Endothelial cell of umbilical vein (primary cell): ENCODE measurements around the gene RAB19. TPM values are rescaled to one million over a fixed set of nuclear protein-coding genes. Genes with fewer than 3 reads are reported as not detected.

Experiments used
- BruUV-seq: library from RNA; stranded (reverse); fragments of 400-500 nt; replicated peaks from 2 replicates; lab custom pipeline; 2021; lab: Mats Ljungman, UMichigan
- CTCF ChIA-PET: fragments of 300-600, 350-600 bp; sonication (Branson Sonifier 250); formaldehyde crosslinking; loops from one replicate; lab custom pipeline; 2021; ENCODE audit warnings: antibody characterized with exemption, inconsistent platforms; lab: Charles Lee
- POLR2A ChIA-PET: fragments of 300-600, 350-600 bp; sonication (Branson Sonifier 250); formaldehyde crosslinking; loops from one replicate; lab custom pipeline; 2021; ENCODE audit warnings: antibody characterized with exemption, inconsistent platforms; lab: Charles Lee
- DNase-seq: peaks from one replicate; pipeline ENCODE4 v3.0.0-alpha.2; 2011; ENCODE audit warnings: low read depth, low spot score
- FAIRE-seq: peaks from 2 replicates; lab custom pipeline; 2011; peaks lifted over from hg19 to GRCh38; lab: Jason Lieb, UNC
- H2AFZ ChIP-seq: 2 replicates; pipeline ENCODE4 v1.6.0; 2012; ENCODE audit warnings: low read depth, low read length, control low read depth, inconsistent platforms
- H3K27ac ChIP-seq: 2 replicates; pipeline ENCODE4 v1.5.1; 2011; ENCODE audit warnings: low read depth, mild to moderate bottlenecking, control low read depth, low read length, moderate library complexity; ENCODE audit not compliant: insufficient read depth
- H3K27me3 ChIP-seq, 2 experiments: 2 replicates each; pipeline versions ENCODE4 v1.6.0 to v1.6.1; 2011; ENCODE audit warnings: low read length in 2 of 2, mixed read lengths in 1 of 2; ENCODE audit not compliant: control insufficient read depth in 2 of 2, insufficient read depth in 2 of 2
- H3K36me3 ChIP-seq, 2 experiments: 2 replicates in 1 of 2; 3 replicates in 1 of 2; pipeline ENCODE4 v1.5.1; 2011; ENCODE audit warnings: low read length in 2 of 2, mild to moderate bottlenecking in 1 of 2, moderate library complexity in 1 of 2; ENCODE audit not compliant: control insufficient read depth in 2 of 2, insufficient read depth in 2 of 2; ENCODE audit errors: extremely low read depth in 1 of 2
- H3K4me1 ChIP-seq: 3 replicates; pipeline ENCODE4 v1.5.1; 2011; ENCODE audit warnings: mild to moderate bottlenecking, low read length; ENCODE audit not compliant: control insufficient read depth, insufficient read depth; ENCODE audit errors: extremely low read depth
- H3K4me2 ChIP-seq: 2 replicates; pipeline ENCODE4 v1.6.1; 2011; ENCODE audit warnings: low read length, control low read depth, mixed read lengths; ENCODE audit not compliant: insufficient read depth
- H3K4me3 ChIP-seq, 3 experiments: fragments of 200-600 bp in 1 of 3; sonication (generic), shearing (Covaris generic) in 1 of 3; replicated peaks in 1 of 3; 2 replicates each; pipeline ENCODE4 v1.5.1; 2011 to 2016; ENCODE audit warnings: control low read depth in 3 of 3, low read length in 3 of 3, mild to moderate bottlenecking in 2 of 3, inconsistent platforms in 1 of 3, low read depth in 1 of 3, moderate library complexity in 1 of 3; ENCODE audit not compliant: insufficient read depth in 1 of 3
- H3K79me2 ChIP-seq: 2 replicates; pipeline ENCODE4 v1.6.0; 2012; ENCODE audit warnings: low read length, inconsistent platforms; ENCODE audit not compliant: control insufficient read depth, insufficient read depth
- H3K9ac ChIP-seq: replicated peaks from 2 replicates; pipeline ENCODE3; 2011; ENCODE audit warnings: low read length, control low read depth; ENCODE audit not compliant: insufficient read depth; ENCODE audit errors: extremely low read depth
- H3K9me1 ChIP-seq: replicated peaks from 3 replicates; pipeline ENCODE4 v1.6.0; 2011; ENCODE audit warnings: mild to moderate bottlenecking, low read length; ENCODE audit not compliant: control insufficient read depth, insufficient read depth; ENCODE audit errors: extremely low read depth
- H3K9me3 ChIP-seq: replicated peaks from 2 replicates; pipeline ENCODE4 v1.5.1; 2012; ENCODE audit warnings: low read length, inconsistent platforms; ENCODE audit not compliant: control insufficient read depth, insufficient read depth
- H4K20me1 ChIP-seq: replicated peaks from 2 replicates; pipeline ENCODE3; 2011; ENCODE audit warnings: mild to moderate bottlenecking, low read length; ENCODE audit not compliant: control insufficient read depth, insufficient read depth; ENCODE audit errors: extremely low read depth
- EZH2 ChIP-seq: IDR thresholded peaks from 2 replicates; pipeline ENCODE4 v1.6.1; 2012; ENCODE audit warnings: borderline replicate concordance, low read depth, mild to moderate bottlenecking, moderate library complexity, low read length, inconsistent platforms; ENCODE audit not compliant: severe bottlenecking
- FOS ChIP-seq: IDR thresholded peaks from 2 replicates; pipeline ENCODE4 v1.6.1; 2011; ENCODE audit warnings: mild to moderate bottlenecking, low read length, moderate library complexity, borderline replicate concordance; ENCODE audit not compliant: insufficient read depth
- MYC ChIP-seq: IDR thresholded peaks from one replicate; pipeline ENCODE4 v1.6.1; 2011; ENCODE audit warnings: mild to moderate bottlenecking, low read depth, low read length
- POLR2AphosphoS5 ChIP-seq: IDR thresholded peaks from 2 replicates; pipeline ENCODE4 v1.6.1; 2012; ENCODE audit warnings: low read depth, mild to moderate bottlenecking, control low read depth, low read length, moderate library complexity; ENCODE audit not compliant: insufficient read depth
- dilution Hi-C: fragments of 300-500 bp; cut with MboI; formaldehyde crosslinking; loops from one replicate; pipeline ENCODE4 v1.15.0; 2019; ENCODE audit warnings: low sequenced_read_pairs; ENCODE audit not compliant: extremely low pct_ligation_motif_present
- intact Hi-C: fragments of 100-400 bp; cut with micrococcal nuclease; formaldehyde crosslinking; loops from one replicate; pipeline ENCODE4 v1.10.0; 2022
- polyA plus RNA-seq, 4 experiments: library from polyadenylated mRNA; depleted of rRNA in 3 of 4; stranded (reverse) in 3 of 4; unstranded in 1 of 4; fragments of >200 nt; gene quantifications; 2 replicates each; pipeline versions ENCODE4 v1.2.1 to v1.2.3, GENCODE V29; 2011 to 2012; ENCODE audit warnings: missing spikeins in 1 of 4
- total RNA-seq: library from RNA; stranded (reverse); gene quantifications from 2 replicates; pipeline ENCODE4 v1.2.3, GENCODE V29; 2021
- TF ChIP-seq, protein P1 (sequence below): IDR thresholded peaks from 2 replicates; pipeline ENCODE4 v1.6.1; 2011; ENCODE audit not compliant: insufficient read depth, insufficient read length
- TF ChIP-seq, protein P2 (sequence below), 2 donors: IDR thresholded peaks; 1 replicate in 1 of 2; 2 replicates in 1 of 2; pipeline ENCODE4 v1.5.1; 2011; ENCODE audit warnings: low read length in 2 of 2, mild to moderate bottlenecking in 2 of 2, moderate library complexity in 2 of 2, control low read depth in 1 of 2, inconsistent platforms in 1 of 2, low read depth in 1 of 2; ENCODE audit not compliant: insufficient read depth in 1 of 2; ENCODE audit errors: extremely low read depth in 1 of 2

Gene RAB19
- total and polyA plus RNA-seq, 2 donors (not counting 3 experiments of a cell fraction or from before 2014, with no cell fraction given), result not detected

- no peak for FAIRE-seq
Observed at GRCh38 chr7:140375323-140375722, 28.5 kb upstream of the RAB19 start.

DNA sequence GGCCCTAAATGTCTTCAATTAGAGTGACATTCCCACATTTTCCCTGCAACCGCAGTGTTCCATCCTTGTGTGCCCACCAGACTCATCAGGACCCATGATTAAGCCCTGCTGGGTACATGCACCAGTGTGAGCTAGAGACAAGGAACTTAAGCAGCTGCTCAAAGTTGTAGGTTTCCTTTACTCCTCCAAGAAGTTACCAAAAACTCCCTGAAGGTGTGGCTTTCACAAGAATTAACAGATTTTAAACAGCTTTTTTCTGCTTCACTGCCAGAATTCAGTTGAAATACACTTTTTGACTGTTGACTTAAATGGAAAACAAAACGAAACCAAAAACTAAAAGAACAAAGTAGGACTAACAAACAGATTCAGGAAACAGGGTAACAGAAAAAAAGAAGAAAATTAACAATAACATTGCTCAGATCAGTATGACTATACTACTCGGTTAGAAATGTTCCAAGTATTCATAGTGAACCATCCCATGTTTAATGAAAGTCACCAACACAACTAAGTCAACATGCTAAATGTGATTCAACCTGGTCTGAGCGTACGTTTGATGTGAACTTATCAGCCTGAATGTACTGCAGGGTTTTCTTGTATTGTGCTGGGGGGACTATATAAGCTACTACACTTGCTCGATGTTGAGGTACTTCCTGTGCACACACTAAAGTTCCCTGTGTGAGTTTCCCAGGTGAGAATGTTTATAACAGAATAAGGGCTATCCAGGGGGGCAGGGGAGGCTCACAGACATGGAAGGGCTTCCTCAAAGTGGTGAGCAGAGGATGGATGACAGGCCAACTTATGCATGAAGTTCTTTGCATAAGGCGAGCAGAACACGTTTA is 27.7 kb upstream of the RAB19 start:
- Histone ChIP-seq H4K20me1 (no peaks in the 10 kb centered on the region), H3K4me3 (no peak overlapping the region), H2AFZ (no peak overlapping the region), H3K36me3 (peaks cover 0 to 8% of the 10 kb centered on the region in 2 experiments), H3K79me2 (no peaks in the 10 kb centered on the region), H3K27ac (no peak overlapping the region), H3K4me1 (no peaks in the 10 kb centered on the region), H3K9me1 (no peaks in the 10 kb centered on the region), H3K4me2 (no peak overlapping the region), H3K27me3 (no peaks in the 10 kb centered on the region), H3K9ac (no peak overlapping the region), H3K9me3 (no peaks in the 10 kb centered on the region)
- dilution Hi-C loops, result no loop called here
- intact Hi-C loops, result no loop called here
- BruUV-seq, result no TSS peak
- ChIA-PET POLR2A (no interaction called here), CTCF (interaction anchor here (1.1 kb wide), 1 partner anchor 9 kb away, joined by 3 read pairs; no protein-coding TSS in a partner anchor)
- DNase-seq (no peak), FAIRE-seq (no peak)
- TF ChIP-seq, protein P1, sequence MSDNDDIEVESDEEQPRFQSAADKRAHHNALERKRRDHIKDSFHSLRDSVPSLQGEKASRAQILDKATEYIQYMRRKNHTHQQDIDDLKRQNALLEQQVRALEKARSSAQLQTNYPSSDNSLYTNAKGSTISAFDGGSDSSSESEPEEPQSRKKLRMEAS, result no peak
- TF ChIP-seq MYC (no peak), EZH2 (no peak), POLR2AphosphoS5 (no peak)
- TF ChIP-seq, protein P2, sequence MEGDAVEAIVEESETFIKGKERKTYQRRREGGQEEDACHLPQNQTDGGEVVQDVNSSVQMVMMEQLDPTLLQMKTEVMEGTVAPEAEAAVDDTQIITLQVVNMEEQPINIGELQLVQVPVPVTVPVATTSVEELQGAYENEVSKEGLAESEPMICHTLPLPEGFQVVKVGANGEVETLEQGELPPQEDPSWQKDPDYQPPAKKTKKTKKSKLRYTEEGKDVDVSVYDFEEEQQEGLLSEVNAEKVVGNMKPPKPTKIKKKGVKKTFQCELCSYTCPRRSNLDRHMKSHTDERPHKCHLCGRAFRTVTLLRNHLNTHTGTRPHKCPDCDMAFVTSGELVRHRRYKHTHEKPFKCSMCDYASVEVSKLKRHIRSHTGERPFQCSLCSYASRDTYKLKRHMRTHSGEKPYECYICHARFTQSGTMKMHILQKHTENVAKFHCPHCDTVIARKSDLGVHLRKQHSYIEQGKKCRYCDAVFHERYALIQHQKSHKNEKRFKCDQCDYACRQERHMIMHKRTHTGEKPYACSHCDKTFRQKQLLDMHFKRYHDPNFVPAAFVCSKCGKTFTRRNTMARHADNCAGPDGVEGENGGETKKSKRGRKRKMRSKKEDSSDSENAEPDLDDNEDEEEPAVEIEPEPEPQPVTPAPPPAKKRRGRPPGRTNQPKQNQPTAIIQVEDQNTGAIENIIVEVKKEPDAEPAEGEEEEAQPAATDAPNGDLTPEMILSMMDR (IDR thresholded peaks at IDR 0.05; ENCODE audit: extremely low read depth in 1 of 2, insufficient read depth in 1 of 2, low read depth in 1 of 2, low read length in 2 of 2), result no peak

More at GRCh38 chr7:140375323-140375722, 28.5 kb upstream of the RAB19 start:
- no peaks in the 10 kb centered on the region for H3K4me1 ChIP-seq
- ChIA-PET POLR2A (no interaction called here), CTCF (no interaction called here)
- H3K27ac ChIP-seq, result no peak overlapping the region
- no peak overlapping the region for H2AFZ ChIP-seq
- dilution Hi-C loops (no loop called here), intact Hi-C loops (no loop called here)
- H3K27me3 ChIP-seq, result no peaks in the 10 kb centered on the region
- H3K9ac ChIP-seq, result no peak overlapping the region
- no peaks in the 10 kb centered on the region for H3K9me3 ChIP-seq
- H4K20me1 ChIP-seq, result no peaks in the 10 kb centered on the region
- no peaks in the 10 kb centered on the region for H3K79me2 ChIP-seq
- H3K4me2 ChIP-seq, result no peak overlapping the region
- TF ChIP-seq FOS (no peak), MYC (no peak)
- DNase-seq, result no peak
- peaks cover 0 to 6% of the 10 kb centered on the region in 2 experiments for H3K36me3 ChIP-seq
- no TSS peak for BruUV-seq
- no peak overlapping the region for H3K4me3 ChIP-seq
- H3K9me1 ChIP-seq, result no peaks in the 10 kb centered on the region
